Prostate gland (tissue), 2 donors: Measurements from ENCODE around the gene SLC13A3. TPM values are rescaled to one million over a fixed set of nuclear protein-coding genes. Genes with fewer than 3 reads are reported as not detected.

Source experiments
- DNase-seq: peaks from one replicate; pipeline ENCODE4 v3.0.0-alpha.2; 2019; ENCODE audit warnings: low spot score
- H3K27ac ChIP-seq, 2 donors: fragments of 200-600 bp; sonication (generic); 2 replicates each; pipeline ENCODE4 v1.5.1; 2017 to 2019
- H3K27me3 ChIP-seq: fragments of 200-600 bp; sonication (generic); replicated peaks from 2 replicates; pipeline ENCODE4 v1.5.1; 2019; ENCODE audit not compliant: insufficient read depth
- H3K36me3 ChIP-seq, 2 donors: fragments of 200-600 bp; sonication (generic); 1 replicate in 1 of 2; 2 replicates in 1 of 2; pipeline versions ENCODE4 v1.5.1 to v1.8.1; 2017 to 2019
- H3K4me1 ChIP-seq: fragments of 200-600 bp; sonication (generic); replicated peaks from 2 replicates; pipeline ENCODE4 v1.5.1; 2019
- H3K4me3 ChIP-seq, 2 donors: fragments of 200-600 bp; sonication (generic); 2 replicates each; pipeline ENCODE4 v1.5.1; 2017 to 2019
- H3K9me3 ChIP-seq: fragments of 200-600 bp; sonication (generic); 2 replicates; pipeline ENCODE4 v1.5.1; 2017
- POLR2A ChIP-seq: fragments of 450-650 bp; IDR thresholded peaks from one replicate; pipeline ENCODE4 v1.6.1; 2016; ENCODE audit warnings: antibody characterized with exemption, mild to moderate bottlenecking
- POLR2AphosphoS5 ChIP-seq: sonication (generic); formaldehyde crosslinking; IDR thresholded peaks from one replicate; pipeline ENCODE4 v1.6.1; 2017; ENCODE audit warnings: antibody characterized with exemption
- WGBS: methylation state at CpG from one replicate; pipeline ENCODE4 v1.1.5; 2018; 5-methylcytosine and 5-hydroxymethylcytosine counted together
- intact Hi-C: fragments of 100-400 bp; cut with DNase I; formaldehyde crosslinking; loops from one replicate; pipeline ENCODE4 v1.14.2; 2022
- total RNA-seq, 2 donors: library from RNA; depleted of rRNA; stranded (reverse); fragments of >200 nt; gene quantifications; one replicate each; pipeline ENCODE4 v1.1.0, GENCODE V29; 2016
- TF ChIP-seq, protein P1 (sequence below), 4 experiments: fragments of 200-600 bp in 2 of 4; fragments of 450-650 bp in 2 of 4; sonication (generic) in 2 of 4; IDR thresholded peaks; 1 replicate in 3 of 4; 2 replicates in 1 of 4; pipeline ENCODE4 v1.5.1; 2016 to 2019; ENCODE audit warnings: antibody characterized with exemption in 4 of 4, mild to moderate bottlenecking in 2 of 4, moderate library complexity in 2 of 4

The SLC13A3 gene
- total RNA-seq, 2 donors from 2014 or later = 10.5 to 16.9 TPM

DNA sequence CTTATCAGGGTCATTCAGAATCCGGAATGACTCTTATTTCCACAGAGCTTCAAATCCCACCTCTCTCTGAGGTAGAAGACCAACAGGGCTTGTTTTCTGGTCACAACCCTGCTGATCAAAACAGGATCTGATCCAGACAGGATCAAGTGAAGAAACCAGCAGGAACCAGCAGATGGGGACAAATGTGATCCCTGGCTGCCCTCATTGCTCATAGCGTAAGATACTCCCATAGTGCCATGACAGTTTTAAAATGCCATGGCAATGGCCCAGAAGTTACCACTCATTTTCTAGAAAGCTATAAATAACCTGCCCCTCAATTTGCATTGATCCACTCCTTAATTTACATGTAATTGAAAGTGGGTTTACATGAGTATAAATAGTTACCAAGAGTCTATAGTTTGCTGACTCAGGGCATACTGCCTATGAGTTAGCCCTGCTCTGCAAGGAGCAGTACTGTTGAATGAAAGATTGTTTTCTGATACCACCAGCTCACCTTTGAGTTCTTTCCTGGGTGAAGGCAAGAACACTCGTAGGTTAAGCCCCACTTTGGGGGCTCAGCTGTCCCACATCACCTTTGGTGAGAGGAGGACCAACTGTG is 131.7 kb downstream of the SLC13A3 start:
- no peaks in the 10 kb centered on the region for H3K4me1 ChIP-seq
- H3K9me3 ChIP-seq = no peaks in the 10 kb centered on the region

DNA sequence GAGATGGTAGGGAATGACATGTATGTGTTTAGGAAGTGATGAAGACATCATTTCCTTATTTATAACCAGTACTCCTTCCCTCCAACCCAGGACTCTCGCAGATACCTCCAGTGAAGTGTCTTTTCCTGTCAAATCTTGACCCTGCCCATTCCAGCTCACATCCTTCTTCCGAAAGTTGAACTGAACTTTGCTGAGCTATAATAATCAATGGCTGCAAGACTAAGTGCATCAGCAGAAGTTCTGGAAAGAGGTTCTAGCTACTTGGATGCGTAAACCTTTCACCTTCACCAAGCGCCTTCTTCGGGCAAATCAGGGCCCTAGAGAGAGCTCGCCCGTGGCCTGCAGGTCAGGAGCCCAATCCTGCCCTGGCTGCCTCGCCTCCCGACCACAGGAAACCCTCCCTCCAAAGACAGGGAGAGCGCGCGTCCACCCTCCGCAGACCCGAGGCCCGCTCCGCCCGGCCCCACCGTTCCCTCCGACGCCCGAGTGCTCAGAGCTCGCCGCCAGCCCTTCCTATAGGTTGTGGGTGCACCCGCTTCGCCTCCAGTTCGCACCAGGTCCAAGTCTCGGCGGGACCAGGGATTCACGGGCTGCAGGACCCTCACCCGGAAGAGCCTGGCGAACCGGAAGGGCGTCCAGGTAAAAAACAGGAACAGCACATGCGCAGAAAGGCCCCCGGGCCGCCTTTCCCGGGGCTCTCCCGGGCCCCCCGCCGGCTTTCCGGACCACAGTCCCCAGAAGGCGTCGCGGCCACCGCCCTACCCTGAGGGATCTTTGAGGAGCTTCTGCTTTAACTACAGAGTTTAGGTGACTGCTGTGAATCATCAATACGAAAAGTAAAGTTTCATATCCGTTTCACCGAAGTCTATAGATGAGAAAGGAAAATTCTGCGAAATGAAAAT is 138.1 kb downstream of the SLC13A3 start, which contains the start of gene ZNF334:
Gene ZNF334 (minus strand): TSS at position 617 of the 902 bp plus-strand sequence. CDS start 1,457 bp downstream, outside the sequence.
- no peaks in the 10 kb centered on the region for H3K27me3 ChIP-seq
- TF ChIP-seq, protein P1, sequence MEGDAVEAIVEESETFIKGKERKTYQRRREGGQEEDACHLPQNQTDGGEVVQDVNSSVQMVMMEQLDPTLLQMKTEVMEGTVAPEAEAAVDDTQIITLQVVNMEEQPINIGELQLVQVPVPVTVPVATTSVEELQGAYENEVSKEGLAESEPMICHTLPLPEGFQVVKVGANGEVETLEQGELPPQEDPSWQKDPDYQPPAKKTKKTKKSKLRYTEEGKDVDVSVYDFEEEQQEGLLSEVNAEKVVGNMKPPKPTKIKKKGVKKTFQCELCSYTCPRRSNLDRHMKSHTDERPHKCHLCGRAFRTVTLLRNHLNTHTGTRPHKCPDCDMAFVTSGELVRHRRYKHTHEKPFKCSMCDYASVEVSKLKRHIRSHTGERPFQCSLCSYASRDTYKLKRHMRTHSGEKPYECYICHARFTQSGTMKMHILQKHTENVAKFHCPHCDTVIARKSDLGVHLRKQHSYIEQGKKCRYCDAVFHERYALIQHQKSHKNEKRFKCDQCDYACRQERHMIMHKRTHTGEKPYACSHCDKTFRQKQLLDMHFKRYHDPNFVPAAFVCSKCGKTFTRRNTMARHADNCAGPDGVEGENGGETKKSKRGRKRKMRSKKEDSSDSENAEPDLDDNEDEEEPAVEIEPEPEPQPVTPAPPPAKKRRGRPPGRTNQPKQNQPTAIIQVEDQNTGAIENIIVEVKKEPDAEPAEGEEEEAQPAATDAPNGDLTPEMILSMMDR (IDR thresholded peaks at IDR 0.05) = no peak
- TF ChIP-seq POLR2AphosphoS5 (peak; percentile 76), POLR2A (no peak)
- H3K36me3 ChIP-seq = no peaks in the 10 kb centered on the region
- 3% methylated on average over 49 of the region's 49 CpGs for WGBS
- H3K27ac ChIP-seq = peak within 1 kb of the TSS; percentile 70 to 80
- no peaks in the 10 kb centered on the region for H3K4me1 ChIP-seq
- H3K4me3 ChIP-seq = peak within 1 kb of the TSS; percentile 59 to 77
- DNase-seq = peak; percentile 40
- intact Hi-C loops = no loop called here
- H3K9me3 ChIP-seq = no peaks in the 10 kb centered on the region

More for the DNA sequence above, 131.7 kb downstream of the SLC13A3 start:
- Histone ChIP-seq H3K27ac (no peak overlapping the region), H3K36me3 (no peaks in the 10 kb centered on the region), H3K4me3 (no peak overlapping the region), H3K27me3 (no peaks in the 10 kb centered on the region)
- DNase-seq = no peak
- WGBS = 77% methylated on average over 3 of the region's 3 CpGs
- intact Hi-C loops = loop anchor here (5.0 kb wide), 1 partner anchor 163 kb away; no protein-coding TSS in a partner anchor
- no peak for TF ChIP-seq POLR2A
- TF ChIP-seq POLR2AphosphoS5 = no peak
- TF ChIP-seq, protein P1 (IDR thresholded peaks at IDR 0.05) = no peak

DNA sequence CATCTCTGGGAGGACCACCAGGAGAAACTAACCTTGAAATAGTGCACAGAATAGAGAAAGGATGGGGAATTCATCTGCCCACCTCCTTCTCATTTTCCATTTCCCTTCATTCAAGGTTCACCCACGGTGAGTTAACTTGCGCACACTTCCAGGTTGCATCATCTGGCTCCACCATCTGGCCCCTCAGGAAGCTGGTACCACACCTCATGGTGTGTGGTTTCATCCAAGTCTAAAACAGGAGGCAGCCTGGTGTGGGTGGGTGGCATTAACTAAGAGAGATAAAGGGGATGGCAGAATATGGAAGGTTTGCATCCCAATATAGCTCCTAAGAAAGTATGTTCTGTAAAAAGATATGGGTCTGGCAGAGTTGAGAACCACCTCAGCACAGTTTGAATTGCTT is 141.7 kb downstream of the SLC13A3 start:
- DNase-seq = no peak
- 80% methylated on average over 2 of the region's 2 CpGs for WGBS
- Histone ChIP-seq H3K4me1 (no peaks in the 10 kb centered on the region), H3K27me3 (no peaks in the 10 kb centered on the region), H3K9me3 (no peaks in the 10 kb centered on the region), H3K4me3 (no peak overlapping the region), H3K36me3 (no peaks in the 10 kb centered on the region), H3K27ac (no peak overlapping the region)
- TF ChIP-seq POLR2AphosphoS5 (no peak), POLR2A (no peak)
- TF ChIP-seq, protein P1 (IDR thresholded peaks at IDR 0.05) = no peak
- intact Hi-C loops = no loop called here

Other genes with a start within 250 kb of the SLC13A3 start
- 100 to 1,000 TPM in 1 of 2 donors, 10 to 100 TPM in 1; 47.7 to 117 TPM for gene ELMO2, start 244.8 kb downstream of the SLC13A3 start, total RNA-seq
- 10 to 100 TPM in 1 of 2 donors, 1 to 10 TPM in 1; 7.8 to 23.3 TPM for gene ZNF334, start 137.9 kb downstream of the SLC13A3 start, total RNA-seq
- gene OCSTAMP, start 100.8 kb downstream of the SLC13A3 start, total RNA-seq = not detected
- gene TP53RK, start 38.0 kb upstream of the SLC13A3 start, total RNA-seq = 10 to 100 TPM; 23.2 to 29.6 TPM
- 10 to 100 TPM; 49.8 to 54.9 TPM for gene SLC2A10, start 58.2 kb upstream of the SLC13A3 start, total RNA-seq
- 10 to 100 TPM; 30.0 to 31.0 TPM for gene EYA2, start 243.4 kb upstream of the SLC13A3 start, total RNA-seq